Articular chondrocyte of knee joint (primary cell): ENCODE results near the gene OPCML. TPM values are rescaled to one million over a fixed set of nuclear protein-coding genes. Genes with fewer than 3 reads are reported as not detected.

Experiments
- small RNA-seq: library from RNA; depleted of rRNA; stranded (forward); fragments of <200 nt; gene quantifications from one replicate; pipeline ENCODE3, GENCODE V24; 2012
- total RNA-seq: library from RNA; depleted of rRNA; stranded (reverse); fragments of >200 nt; gene quantifications from 2 replicates; pipeline ENCODE4 v1.2.3, GENCODE V29; 2012

Gene OPCML
- 0.26 and 0.65 TPM in 2 replicates for total RNA-seq

DNA sequence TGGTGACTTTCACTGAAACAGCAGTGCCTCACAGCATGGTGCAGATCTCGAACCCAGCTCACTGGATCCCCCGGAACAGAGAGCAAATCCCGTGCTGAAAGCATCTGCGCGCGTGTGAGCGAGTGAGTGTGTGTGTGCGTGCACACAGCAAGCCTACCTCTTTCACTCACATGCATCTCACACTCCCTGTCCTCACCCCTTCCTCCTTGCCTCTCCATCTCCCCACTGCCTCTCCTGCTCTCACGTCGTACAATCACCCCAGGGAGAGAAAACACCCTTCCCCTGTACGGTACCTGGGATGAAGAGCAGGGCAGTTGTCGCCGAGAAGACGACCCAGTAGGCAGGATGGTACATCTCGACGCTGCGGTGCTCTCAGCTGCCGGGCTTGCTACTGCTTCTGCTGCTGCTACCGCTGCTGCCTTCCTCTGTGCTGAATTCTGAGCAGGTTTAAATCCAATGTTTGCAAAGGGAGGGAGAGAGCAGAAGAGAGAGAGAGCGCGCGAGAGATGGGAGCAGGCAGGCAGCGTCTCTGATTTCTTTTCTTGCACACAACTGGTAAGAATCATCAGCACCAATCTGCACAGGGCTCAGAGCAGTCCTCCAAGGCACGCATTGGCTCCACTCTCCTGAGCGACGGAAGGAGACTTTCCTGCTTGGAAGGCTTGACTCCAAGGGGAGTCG is at the start of gene OPCML:
OPCML (minus strand) TSS at position 531 of the 681 bp plus-strand sequence.

Small RNAs within 50 kb of the gene (small RNA-seq; reads per million reads assigned to genes)
- gene RF00026: not detected
